AML-193 (cell line): ENCODE data around the gene ATP8A1.
A peak's percentile ranks its signal among the peaks of the same experiment; 100 is the strongest.

ENCODE experiments used
- DNase-seq, 2 experiments: peaks; one replicate each; lab custom pipeline; 2025; lab: John Stamatoyannopoulos, UW

Gene ATP8A1

GRCh38 chr4:42570221-42570620, 86.7 kb downstream of the ATP8A1 start:
- no peak for DNase-seq

- DNase-seq: peak; percentile 71 to 82
These were observed 88.2 kb downstream of the ATP8A1 start for GRCh38 chr4:42568610-42569207.

GRCh38 chr4:42566835-42567234, 90.1 kb downstream of the ATP8A1 start:
- no peak for DNase-seq

- DNase-seq: no peak
These were observed 94.9 kb downstream of the ATP8A1 start for GRCh38 chr4:42562016-42562415.

- DNase-seq: no peak
These were observed 95.9 kb downstream of the ATP8A1 start for GRCh38 chr4:42561031-42561430.

- DNase-seq: no peak
These were observed 96.4 kb downstream of the ATP8A1 start for GRCh38 chr4:42560467-42560861.

GRCh38 chr4:42558156-42558555, 98.7 kb downstream of the ATP8A1 start:
- no peak for DNase-seq

- no peak for DNase-seq
These were observed 101.1 kb downstream of the ATP8A1 start for GRCh38 chr4:42555828-42556227.

GRCh38 chr4:42554072-42554471, 102.8 kb downstream of the ATP8A1 start:
- no peak for DNase-seq

- DNase-seq: no peak
These were observed 107.0 kb downstream of the ATP8A1 start for GRCh38 chr4:42549896-42550295.

GRCh38 chr4:42547805-42548204, 109.1 kb downstream of the ATP8A1 start:
- no peak for DNase-seq

GRCh38 chr4:42543762-42544161, 113.1 kb downstream of the ATP8A1 start:
- no peak for DNase-seq

GRCh38 chr4:42543126-42543525, 113.8 kb downstream of the ATP8A1 start:
- no peak for DNase-seq

- no peak for DNase-seq
These were observed 115.3 kb downstream of the ATP8A1 start for GRCh38 chr4:42541647-42542046.

- DNase-seq: no peak
These were observed 123.9 kb downstream of the ATP8A1 start for GRCh38 chr4:42533042-42533441.

- peak; percentile 22 to 40 for DNase-seq
These were observed 125.4 kb downstream of the ATP8A1 start for GRCh38 chr4:42531341-42532030.

- DNase-seq: no peak
These were observed 133.7 kb downstream of the ATP8A1 start for GRCh38 chr4:42523066-42523718.

GRCh38 chr4:42519803-42520417, 137.0 kb downstream of the ATP8A1 start:
- DNase-seq: peak; percentile 21 to 40

GRCh38 chr4:42515156-42515884, 141.6 kb downstream of the ATP8A1 start:
- no peak for DNase-seq

- no peak for DNase-seq
These were observed 143.0 kb downstream of the ATP8A1 start for GRCh38 chr4:42513748-42514492.

GRCh38 chr4:42512226-42512625, 144.7 kb downstream of the ATP8A1 start:
- no peak for DNase-seq

GRCh38 chr4:42510225-42510624, 146.7 kb downstream of the ATP8A1 start:
- no peak for DNase-seq
